Measurements from ENCODE around the gene HLF. TPM values are rescaled to one million over a fixed set of nuclear protein-coding genes. Genes with fewer than 3 reads are reported as not detected.

The HLF gene
- total RNA-seq, 1 experiment from 2014 or later = not detected

- Histone ChIP-seq H3F3A (ENCODE audit: insufficient read depth, low read depth) (peaks cover 15% of the 10 kb centered on the region; the same call in 1 of the 2 replicates), H3K4me2 (no peak overlapping the region), H3K27ac (no peak overlapping the region), H3K36me3 (ENCODE audit: low read depth) (no peaks in the 10 kb centered on the region), H3K79me2 (ENCODE audit: low read depth) (no peaks in the 10 kb centered on the region), H3K4me1 (replicated peaks; ENCODE audit: insufficient read depth) (peaks cover 21% of the 10 kb centered on the region), H4K20me1 (ENCODE audit: insufficient read depth) (no peaks in the 10 kb centered on the region), H3K9me2 (ENCODE audit: insufficient read depth) (no peaks in the 10 kb centered on the region), H3K9me3 (ENCODE audit: insufficient read depth, low read depth) (no peaks in the 10 kb centered on the region), H2AFZ (no peak overlapping the region), H3K27me3 (ENCODE audit: insufficient read depth, low read depth) (no peaks in the 10 kb centered on the region), H3K4me3 (no peak overlapping the region)
- TF ChIP-seq EZH2 (IDR thresholded peaks at IDR 0.05; ENCODE audit: low read depth) = no peak
- TF ChIP-seq, protein P1, sequence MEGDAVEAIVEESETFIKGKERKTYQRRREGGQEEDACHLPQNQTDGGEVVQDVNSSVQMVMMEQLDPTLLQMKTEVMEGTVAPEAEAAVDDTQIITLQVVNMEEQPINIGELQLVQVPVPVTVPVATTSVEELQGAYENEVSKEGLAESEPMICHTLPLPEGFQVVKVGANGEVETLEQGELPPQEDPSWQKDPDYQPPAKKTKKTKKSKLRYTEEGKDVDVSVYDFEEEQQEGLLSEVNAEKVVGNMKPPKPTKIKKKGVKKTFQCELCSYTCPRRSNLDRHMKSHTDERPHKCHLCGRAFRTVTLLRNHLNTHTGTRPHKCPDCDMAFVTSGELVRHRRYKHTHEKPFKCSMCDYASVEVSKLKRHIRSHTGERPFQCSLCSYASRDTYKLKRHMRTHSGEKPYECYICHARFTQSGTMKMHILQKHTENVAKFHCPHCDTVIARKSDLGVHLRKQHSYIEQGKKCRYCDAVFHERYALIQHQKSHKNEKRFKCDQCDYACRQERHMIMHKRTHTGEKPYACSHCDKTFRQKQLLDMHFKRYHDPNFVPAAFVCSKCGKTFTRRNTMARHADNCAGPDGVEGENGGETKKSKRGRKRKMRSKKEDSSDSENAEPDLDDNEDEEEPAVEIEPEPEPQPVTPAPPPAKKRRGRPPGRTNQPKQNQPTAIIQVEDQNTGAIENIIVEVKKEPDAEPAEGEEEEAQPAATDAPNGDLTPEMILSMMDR (conservative IDR thresholded peaks at IDR 0.05) = no peak
- POLR2A ChIA-PET (ENCODE audit: unreplicated experiment) = no interaction called here
- intact Hi-C loops (cut with micrococcal nuclease; ENCODE audit: unreplicated experiment) = no loop called here
- no TSS peak for BruUV-seq (replicated peaks)
- CTCF ChIA-PET = no interaction called here
- DNase-seq = no peak
Measured at GRCh38 chr17:55283256-55283965, 18.7 kb downstream of the HLF start.

- peaks cover 15% of the 10 kb centered on the region; the same call in 1 of the 2 replicates for H3F3A ChIP-seq (ENCODE audit: insufficient read depth, low read depth)
- CTCF ChIA-PET = no interaction called here
- no peaks in the 10 kb centered on the region for H3K27me3 ChIP-seq (ENCODE audit: insufficient read depth, low read depth)
- H2AFZ ChIP-seq = no peak overlapping the region
- intact Hi-C loops (cut with micrococcal nuclease; ENCODE audit: unreplicated experiment) = no loop called here
- POLR2A ChIA-PET (ENCODE audit: unreplicated experiment) = no interaction called here
- no peak for TF ChIP-seq EZH2 (IDR thresholded peaks at IDR 0.05; ENCODE audit: low read depth)
- TF ChIP-seq, protein P1 (conservative IDR thresholded peaks at IDR 0.05) = no peak
- no peaks in the 10 kb centered on the region for H3K9me2 ChIP-seq (ENCODE audit: insufficient read depth)
- no peaks in the 10 kb centered on the region for H3K36me3 ChIP-seq (ENCODE audit: low read depth)
- BruUV-seq (replicated peaks) = no TSS peak
- H3K4me3 ChIP-seq = no peak overlapping the region
- H4K20me1 ChIP-seq (ENCODE audit: insufficient read depth) = no peaks in the 10 kb centered on the region
- H3K4me2 ChIP-seq = no peak overlapping the region
- H3K4me1 ChIP-seq (replicated peaks; ENCODE audit: insufficient read depth) = peaks cover 21% of the 10 kb centered on the region
- H3K27ac ChIP-seq = no peak overlapping the region
- H3K79me2 ChIP-seq (ENCODE audit: low read depth) = no peaks in the 10 kb centered on the region
- H3K9me3 ChIP-seq (ENCODE audit: insufficient read depth, low read depth) = no peaks in the 10 kb centered on the region
- no peak for DNase-seq
Measured at GRCh38 chr17:55284001-55284884, 19.5 kb downstream of the HLF start.

GRCh38 chr17:55284944-55285339, 20.2 kb downstream of the HLF start:
- H4K20me1 ChIP-seq (ENCODE audit: insufficient read depth) = no peaks in the 10 kb centered on the region
- no peak overlapping the region for H3K4me3 ChIP-seq
- intact Hi-C loops (cut with micrococcal nuclease; ENCODE audit: unreplicated experiment) = no loop called here
- H3F3A ChIP-seq (ENCODE audit: insufficient read depth, low read depth) = peaks cover 15% of the 10 kb centered on the region; the same call in 1 of the 2 replicates
- no peaks in the 10 kb centered on the region for H3K36me3 ChIP-seq (ENCODE audit: low read depth)
- no peaks in the 10 kb centered on the region for H3K9me2 ChIP-seq (ENCODE audit: insufficient read depth)
- no TSS peak for BruUV-seq (replicated peaks)
- H3K79me2 ChIP-seq (ENCODE audit: low read depth) = no peaks in the 10 kb centered on the region
- TF ChIP-seq, protein P1 (conservative IDR thresholded peaks at IDR 0.05) = no peak
- no peak for TF ChIP-seq EZH2 (IDR thresholded peaks at IDR 0.05; ENCODE audit: low read depth)
- H3K4me1 ChIP-seq (replicated peaks; ENCODE audit: insufficient read depth) = peaks cover 21% of the 10 kb centered on the region
- no peak overlapping the region for H2AFZ ChIP-seq
- no peak overlapping the region for H3K4me2 ChIP-seq
- no peaks in the 10 kb centered on the region for H3K27me3 ChIP-seq (ENCODE audit: insufficient read depth, low read depth)
- no peak overlapping the region for H3K27ac ChIP-seq
- CTCF ChIA-PET = no interaction called here
- no peak for DNase-seq
- 0 out of 2 replicates have a peak, but pooled peaks cover 1% of the 10 kb centered on the region for H3K9me3 ChIP-seq (ENCODE audit: insufficient read depth, low read depth)
- POLR2A ChIA-PET (ENCODE audit: unreplicated experiment) = no interaction called here

All from PC-9 (cell line).